HepG2 (cell line): ENCODE results near the gene FAF1. TPM values are rescaled to one million over a fixed set of nuclear protein-coding genes. Genes with fewer than 3 reads are reported as not detected.

ENCODE experiments used
- AHR ChIP-seq: IDR thresholded peaks from 2 replicates; pipeline ENCODE4 v1.6.1; 2018; ENCODE audit warnings: missing genetic modification reagents, missing compliant biosample characterization
- HOMEZ ChIP-seq: IDR thresholded peaks from 2 replicates; pipeline ENCODE4 v1.6.1; 2016; ENCODE audit warnings: low read depth
- JUN ChIP-seq: sonication (generic); formaldehyde crosslinking; IDR thresholded peaks from 2 replicates; pipeline ENCODE4 v1.4.0; 2020; ENCODE audit warnings: mild to moderate bottlenecking, missing genetic modification reagents
- KIAA2018 ChIP-seq: sonication (generic); formaldehyde crosslinking; IDR thresholded peaks from 2 replicates; pipeline ENCODE4 v1.5.0; 2020; ENCODE audit warnings: mild to moderate bottlenecking, missing genetic modification reagents, borderline replicate concordance
- SMAD9 ChIP-seq: sonication (generic); formaldehyde crosslinking; IDR thresholded peaks from 2 replicates; pipeline ENCODE4 v1.5.1; 2020; ENCODE audit warnings: mild to moderate bottlenecking, missing genetic modification reagents
- SP140L ChIP-seq: sonication (generic); formaldehyde crosslinking; IDR thresholded peaks from 2 replicates; pipeline ENCODE4 v1.4.0; 2020; ENCODE audit warnings: missing genetic modification reagents, borderline replicate concordance
- SRSF1 ChIP-seq: fragments of 200-400 bp; formaldehyde crosslinking; optimal IDR thresholded peaks from 2 replicates; pipeline ENCODE3; 2017; ENCODE audit warnings: mild to moderate bottlenecking, low read depth, low read length, moderate library complexity
- polyA plus RNA-seq, 8 experiments: library from polyadenylated mRNA; depleted of rRNA in 3 of 8; stranded (reverse) in 7 of 8; unstranded in 1 of 8; fragments of >200 nt; fragmentation: Illumina TruSeq in 4 of 8; extraction: Trizol in 4 of 8; gene quantifications; 2 replicates each; pipeline versions ENCODE4 v1.2.1 to v1.2.3, GENCODE V29; 2011 to 2016; ENCODE audit warnings: low read depth in 4 of 8, missing spikeins in 1 of 8, mixed read lengths in 1 of 8; ENCODE audit not compliant: insufficient read depth in 1 of 8
- total RNA-seq, 5 experiments: library from RNA; depleted of rRNA; stranded (reverse); fragments of >200 nt; fragmentation: Illumina TruSeq; extraction: Trizol; gene quantifications; 2 replicates each; pipeline ENCODE4 v1.2.3, GENCODE V29; 2016; ENCODE audit warnings: low read depth in 1 of 5
- TF ChIP-seq, protein P1 (sequence below): sonication (generic); formaldehyde crosslinking; IDR thresholded peaks from 2 replicates; pipeline ENCODE4 v1.5.1; 2020; ENCODE audit warnings: mild to moderate bottlenecking, missing genetic modification reagents, borderline replicate concordance
- TF ChIP-seq, protein P2 (sequence below): sonication (generic); formaldehyde crosslinking; IDR thresholded peaks from 2 replicates; pipeline ENCODE4 v1.4.0; 2020; ENCODE audit warnings: missing genetic modification reagents
- TF ChIP-seq, protein P3 (sequence below): sonication (generic); formaldehyde crosslinking; IDR thresholded peaks from 2 replicates; pipeline ENCODE4 v1.5.0; 2020; ENCODE audit warnings: missing genetic modification reagents

FAF1 gene
- total and polyA plus RNA-seq, 2 of the 13 experiments (the other 11 are each of a cell fraction or from before 2014, with no cell fraction given): 19.4 to 63.3 TPM

DNA sequence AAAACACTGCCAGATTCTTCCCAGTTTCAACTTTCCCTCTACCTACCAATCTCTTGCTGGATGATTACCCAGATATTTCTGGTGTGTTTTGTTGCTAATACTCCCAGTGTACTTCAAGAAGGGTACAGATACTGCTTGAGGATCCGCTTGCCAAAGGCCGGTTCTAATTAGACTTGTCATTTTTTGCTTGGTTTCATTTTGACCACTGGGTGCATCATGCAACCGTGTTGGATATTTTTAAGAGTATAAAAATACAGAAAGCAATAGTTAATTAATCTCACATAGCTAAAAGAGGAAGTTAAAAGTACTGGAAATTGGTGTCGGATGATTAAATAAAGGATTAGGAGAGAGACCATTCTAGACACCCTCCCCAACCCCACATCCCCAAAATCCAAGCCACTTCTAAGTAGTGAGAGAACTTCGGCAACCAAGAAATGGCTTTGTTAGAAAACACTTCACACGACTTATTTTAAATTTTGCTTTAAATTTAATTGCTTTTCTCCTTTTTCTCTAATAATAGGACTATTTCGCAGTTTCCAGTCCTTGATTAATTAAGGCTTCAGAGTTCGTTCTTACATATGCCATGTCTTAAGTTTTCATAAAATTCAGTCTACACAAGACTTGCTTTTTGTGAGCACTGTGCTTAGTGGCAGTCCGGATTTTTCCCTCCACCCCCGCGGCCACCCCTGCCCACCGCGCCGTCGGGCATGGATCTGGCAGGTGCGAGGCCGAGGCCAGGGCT is 7.5 kb upstream of the FAF1 start (continued):
- TF ChIP-seq KIAA2018 (CRISPR knock-in tag): no peak
- TF ChIP-seq, protein P1, sequence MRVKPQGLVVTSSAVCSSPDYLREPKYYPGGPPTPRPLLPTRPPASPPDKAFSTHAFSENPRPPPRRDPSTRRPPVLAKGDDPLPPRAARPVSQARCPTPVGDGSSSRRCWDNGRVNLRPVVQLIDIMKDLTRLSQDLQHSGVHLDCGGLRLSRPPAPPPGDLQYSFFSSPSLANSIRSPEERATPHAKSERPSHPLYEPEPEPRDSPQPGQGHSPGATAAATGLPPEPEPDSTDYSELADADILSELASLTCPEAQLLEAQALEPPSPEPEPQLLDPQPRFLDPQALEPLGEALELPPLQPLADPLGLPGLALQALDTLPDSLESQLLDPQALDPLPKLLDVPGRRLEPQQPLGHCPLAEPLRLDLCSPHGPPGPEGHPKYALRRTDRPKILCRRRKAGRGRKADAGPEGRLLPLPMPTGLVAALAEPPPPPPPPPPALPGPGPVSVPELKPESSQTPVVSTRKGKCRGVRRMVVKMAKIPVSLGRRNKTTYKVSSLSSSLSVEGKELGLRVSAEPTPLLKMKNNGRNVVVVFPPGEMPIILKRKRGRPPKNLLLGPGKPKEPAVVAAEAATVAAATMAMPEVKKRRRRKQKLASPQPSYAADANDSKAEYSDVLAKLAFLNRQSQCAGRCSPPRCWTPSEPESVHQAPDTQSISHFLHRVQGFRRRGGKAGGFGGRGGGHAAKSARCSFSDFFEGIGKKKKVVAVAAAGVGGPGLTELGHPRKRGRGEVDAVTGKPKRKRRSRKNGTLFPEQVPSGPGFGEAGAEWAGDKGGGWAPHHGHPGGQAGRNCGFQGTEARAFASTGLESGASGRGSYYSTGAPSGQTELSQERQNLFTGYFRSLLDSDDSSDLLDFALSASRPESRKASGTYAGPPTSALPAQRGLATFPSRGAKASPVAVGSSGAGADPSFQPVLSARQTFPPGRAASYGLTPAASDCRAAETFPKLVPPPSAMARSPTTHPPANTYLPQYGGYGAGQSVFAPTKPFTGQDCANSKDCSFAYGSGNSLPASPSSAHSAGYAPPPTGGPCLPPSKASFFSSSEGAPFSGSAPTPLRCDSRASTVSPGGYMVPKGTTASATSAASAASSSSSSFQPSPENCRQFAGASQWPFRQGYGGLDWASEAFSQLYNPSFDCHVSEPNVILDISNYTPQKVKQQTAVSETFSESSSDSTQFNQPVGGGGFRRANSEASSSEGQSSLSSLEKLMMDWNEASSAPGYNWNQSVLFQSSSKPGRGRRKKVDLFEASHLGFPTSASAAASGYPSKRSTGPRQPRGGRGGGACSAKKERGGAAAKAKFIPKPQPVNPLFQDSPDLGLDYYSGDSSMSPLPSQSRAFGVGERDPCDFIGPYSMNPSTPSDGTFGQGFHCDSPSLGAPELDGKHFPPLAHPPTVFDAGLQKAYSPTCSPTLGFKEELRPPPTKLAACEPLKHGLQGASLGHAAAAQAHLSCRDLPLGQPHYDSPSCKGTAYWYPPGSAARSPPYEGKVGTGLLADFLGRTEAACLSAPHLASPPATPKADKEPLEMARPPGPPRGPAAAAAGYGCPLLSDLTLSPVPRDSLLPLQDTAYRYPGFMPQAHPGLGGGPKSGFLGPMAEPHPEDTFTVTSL (CRISPR knock-in tag): 0 out of 2 replicates have a peak, but pooled peaks have one; percentile 27
- TF ChIP-seq SRSF1: no peak
- peak; percentile 24; the same call in 1 of the 2 replicates for TF ChIP-seq JUN (CRISPR knock-in tag)
- no peak for TF ChIP-seq SP140L
- TF ChIP-seq, protein P2, sequence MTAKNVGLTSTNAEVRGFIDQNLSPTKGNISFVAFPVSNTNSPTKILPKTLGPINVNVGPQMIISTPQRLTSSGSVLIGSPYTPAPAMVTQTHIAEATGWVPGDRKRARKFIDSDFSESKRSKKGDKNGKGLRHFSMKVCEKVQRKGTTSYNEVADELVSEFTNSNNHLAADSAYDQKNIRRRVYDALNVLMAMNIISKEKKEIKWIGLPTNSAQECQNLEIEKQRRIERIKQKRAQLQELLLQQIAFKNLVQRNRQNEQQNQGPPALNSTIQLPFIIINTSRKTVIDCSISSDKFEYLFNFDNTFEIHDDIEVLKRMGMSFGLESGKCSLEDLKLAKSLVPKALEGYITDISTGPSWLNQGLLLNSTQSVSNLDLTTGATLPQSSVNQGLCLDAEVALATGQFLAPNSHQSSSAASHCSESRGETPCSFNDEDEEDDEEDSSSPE (CRISPR knock-in tag): no peak; the same call in 1 of the 2 replicates
- TF ChIP-seq, protein P3, sequence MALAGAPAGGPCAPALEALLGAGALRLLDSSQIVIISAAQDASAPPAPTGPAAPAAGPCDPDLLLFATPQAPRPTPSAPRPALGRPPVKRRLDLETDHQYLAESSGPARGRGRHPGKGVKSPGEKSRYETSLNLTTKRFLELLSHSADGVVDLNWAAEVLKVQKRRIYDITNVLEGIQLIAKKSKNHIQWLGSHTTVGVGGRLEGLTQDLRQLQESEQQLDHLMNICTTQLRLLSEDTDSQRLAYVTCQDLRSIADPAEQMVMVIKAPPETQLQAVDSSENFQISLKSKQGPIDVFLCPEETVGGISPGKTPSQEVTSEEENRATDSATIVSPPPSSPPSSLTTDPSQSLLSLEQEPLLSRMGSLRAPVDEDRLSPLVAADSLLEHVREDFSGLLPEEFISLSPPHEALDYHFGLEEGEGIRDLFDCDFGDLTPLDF (CRISPR knock-in tag): no peak
- no peak for TF ChIP-seq AHR (CRISPR knock-in tag)
- no peak for TF ChIP-seq HOMEZ (CRISPR knock-in tag)
- TF ChIP-seq SMAD9 (CRISPR knock-in tag): no peak
